Dendritic cell treated with granulocyte-macrophage colony-stimulating factor and Interleukin-4, amounts not matched to agents 40 ng/mL and 50 ng/mL, for 4 days (primary cell): ENCODE data around the gene OR52M1.
"Not testable (repeated sequence)": the region's sequence is repeated elsewhere in the genome, so short reads cannot be mapped to it uniquely, and the experiment has no call there.

Experiments used
- H3K27ac Mint-ChIP-seq: one replicate; pipeline ENCODE4 v1.8.0; 2022; ENCODE audit warnings: mild to moderate bottlenecking, mixed read lengths
- H3K27me3 Mint-ChIP-seq: one replicate; pipeline ENCODE4 v1.8.0; 2022; ENCODE audit warnings: mild to moderate bottlenecking, mixed read lengths
- H3K36me3 Mint-ChIP-seq: one replicate; pipeline ENCODE4 v1.8.0; 2022; ENCODE audit warnings: low read depth, mixed read lengths
- H3K4me1 Mint-ChIP-seq: one replicate; pipeline ENCODE4 v1.8.0; 2022; ENCODE audit warnings: low read depth, mixed read lengths
- H3K4me3 Mint-ChIP-seq: one replicate; pipeline ENCODE4 v1.8.0; 2022; ENCODE audit warnings: mild to moderate bottlenecking, moderate library complexity, mixed read lengths
- H3K9me3 Mint-ChIP-seq: one replicate; pipeline ENCODE4 v1.8.0; 2022; ENCODE audit warnings: mixed read lengths
- intact Hi-C: fragments of 100-400 bp; cut with micrococcal nuclease; formaldehyde crosslinking; loops from one replicate; pipeline ENCODE4 v1.15.0; 2022

The OR52M1 gene

GRCh38 chr11:4544891-4545290 is at the start of gene OR52M1:
Gene OR52M1, plus strand, starts transcription at chr11:4545191. Its CDS starts 0 bp downstream, at chr11:4545191.
- no peaks in the 10 kb centered on the region for H3K4me1 Mint-ChIP-seq
- peaks cover 9% of the 10 kb centered on the region for H3K27me3 Mint-ChIP-seq
- no peak within 1 kb of the TSS for H3K4me3 Mint-ChIP-seq
- H3K36me3 Mint-ChIP-seq, result no peaks in the 10 kb centered on the region
- intact Hi-C loops, result no loop called here
- H3K9me3 Mint-ChIP-seq, result no peaks in the 10 kb centered on the region
- no peak within 1 kb of the TSS for H3K27ac Mint-ChIP-seq

GRCh38 chr11:4495487-4495886 is 49.5 kb upstream of the OR52M1 start:
- H3K36me3 Mint-ChIP-seq, result no peaks in the 10 kb centered on the region
- H3K4me3 Mint-ChIP-seq, result no peak overlapping the region
- peaks cover 11% of the 10 kb centered on the region for H3K27me3 Mint-ChIP-seq
- intact Hi-C loops, result loop anchor here (2.0 kb wide), 1 partner anchor 43 kb away; no protein-coding TSS in a partner anchor
- no peak overlapping the region for H3K27ac Mint-ChIP-seq
- H3K9me3 Mint-ChIP-seq, result peaks cover 7% of the 10 kb centered on the region
- H3K4me1 Mint-ChIP-seq, result peaks cover 12% of the 10 kb centered on the region

DNA sequence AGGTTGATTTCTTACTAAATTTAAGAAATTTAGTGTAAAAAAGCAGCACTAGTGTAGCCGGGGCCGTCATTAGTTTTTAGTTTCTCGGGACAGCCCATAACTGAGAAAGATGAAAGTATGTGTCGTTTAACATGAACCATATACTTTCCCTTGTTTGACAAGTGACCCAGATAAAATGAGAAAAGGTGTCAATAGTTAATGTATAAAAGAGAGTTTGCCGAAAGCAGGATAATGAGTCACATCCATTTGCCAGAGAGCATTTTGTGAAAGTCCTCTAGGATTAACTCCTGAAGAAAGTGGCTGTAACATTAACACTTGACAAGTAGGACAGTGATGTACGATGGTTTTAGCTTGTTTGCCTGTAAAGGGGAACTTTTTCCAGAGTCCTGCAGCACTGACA is 49.0 kb upstream of the OR52M1 start:
- H3K4me3 Mint-ChIP-seq, result no peak overlapping the region
- H3K4me1 Mint-ChIP-seq, result peaks cover 12% of the 10 kb centered on the region
- intact Hi-C loops, result loop anchor here (2.0 kb wide), 1 partner anchor 43 kb away; no protein-coding TSS in a partner anchor
- H3K36me3 Mint-ChIP-seq, result no peaks in the 10 kb centered on the region
- H3K27me3 Mint-ChIP-seq, result peaks cover 11% of the 10 kb centered on the region
- H3K27ac Mint-ChIP-seq, result no peak overlapping the region
- peaks cover 7% of the 10 kb centered on the region for H3K9me3 Mint-ChIP-seq

- intact Hi-C loops, result no loop called here
- Mint-ChIP-seq H3K27me3 (peaks cover 11% of the 10 kb centered on the region), H3K36me3 (no peaks in the 10 kb centered on the region), H3K4me1 (peaks cover 12% of the 10 kb centered on the region), H3K27ac (no peak overlapping the region), H3K9me3 (peaks cover 2% of the 10 kb centered on the region), H3K4me3 (no peak overlapping the region)
These were observed 48.3 kb upstream of the OR52M1 start for GRCh38 chr11:4496557-4497248.

DNA sequence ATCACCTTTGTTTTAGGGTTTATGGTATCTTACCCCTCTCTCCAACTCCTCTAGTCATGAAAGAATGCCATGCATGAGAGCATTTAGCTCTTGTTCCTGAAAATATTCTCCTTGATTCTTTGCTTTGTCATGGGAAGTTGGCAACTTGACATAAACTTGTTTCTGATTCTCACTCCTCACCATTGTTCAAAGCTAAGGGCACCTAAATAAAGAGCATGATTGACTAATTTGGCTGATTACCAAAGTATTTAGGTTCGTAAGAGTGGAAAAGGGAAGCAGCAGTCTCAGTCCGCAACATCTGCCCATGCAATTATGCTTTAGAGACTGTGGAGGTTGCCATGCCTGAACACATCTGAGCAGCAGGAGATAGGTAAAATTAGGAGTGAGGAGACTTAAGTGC is 36.1 kb upstream of the OR52M1 start:
- Mint-ChIP-seq H3K9me3 (peaks cover 18% of the 10 kb centered on the region), H3K4me1 (peaks cover 12% of the 10 kb centered on the region), H3K4me3 (no peak overlapping the region), H3K27ac (no peak overlapping the region), H3K27me3 (peaks cover 1% of the 10 kb centered on the region), H3K36me3 (no peaks in the 10 kb centered on the region)
- intact Hi-C loops, result no loop called here

DNA sequence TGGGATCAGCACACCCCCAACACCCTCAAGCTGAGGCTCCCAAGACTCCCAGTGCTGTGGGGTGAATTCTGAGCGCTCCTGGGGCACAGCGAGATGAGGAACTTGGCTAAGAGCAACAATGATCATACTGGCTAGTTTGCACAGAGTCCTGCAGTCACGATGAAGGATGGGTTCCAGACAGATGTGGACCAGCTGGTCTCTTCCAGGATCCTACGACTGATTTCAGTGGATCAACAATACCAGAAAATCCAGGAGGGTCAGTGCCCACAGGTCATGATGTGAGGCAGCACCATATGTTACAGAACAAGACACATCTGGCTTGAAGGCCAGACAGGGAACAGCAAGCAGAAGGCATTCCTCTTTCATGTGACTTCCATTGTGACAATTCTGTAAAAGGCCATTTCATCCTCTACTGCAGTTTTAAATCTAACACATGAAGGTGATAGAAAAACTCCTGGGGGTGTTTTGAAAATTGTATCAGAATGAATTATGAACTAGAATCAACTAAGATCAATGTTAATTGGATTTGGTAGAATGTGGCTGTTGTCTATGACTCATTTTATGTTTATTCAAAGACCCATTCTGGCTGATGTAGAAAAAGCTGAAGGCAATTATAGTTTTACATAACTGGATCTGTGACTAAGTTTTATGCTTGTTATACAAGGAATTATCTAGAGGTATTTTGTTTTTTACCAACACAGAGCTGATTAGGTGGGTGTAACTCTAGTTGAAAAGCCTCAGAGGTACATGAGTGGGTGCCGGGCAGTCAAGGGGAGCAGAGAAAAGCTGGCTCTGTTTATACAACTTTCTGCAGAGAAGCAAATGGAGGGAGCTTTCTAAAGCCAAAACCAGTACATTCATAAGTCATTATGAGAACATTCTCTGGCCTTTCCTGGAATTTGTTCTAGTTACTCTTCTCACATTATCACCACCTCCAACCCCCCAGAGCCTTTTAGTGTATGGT is 33.4 kb upstream of the OR52M1 start:
- intact Hi-C loops, result no loop called here
- no peak overlapping the region for H3K4me3 Mint-ChIP-seq
- peaks cover 3% of the 10 kb centered on the region for H3K27me3 Mint-ChIP-seq
- H3K4me1 Mint-ChIP-seq, result peaks cover 12% of the 10 kb centered on the region
- H3K27ac Mint-ChIP-seq, result no peak overlapping the region
- no peaks in the 10 kb centered on the region for H3K36me3 Mint-ChIP-seq
- H3K9me3 Mint-ChIP-seq, result peaks cover 18% of the 10 kb centered on the region

- H3K36me3 Mint-ChIP-seq, result no peaks in the 10 kb centered on the region
- no peaks in the 10 kb centered on the region for H3K9me3 Mint-ChIP-seq
- intact Hi-C loops, result no loop called here
- peaks cover 1% of the 10 kb centered on the region for H3K4me1 Mint-ChIP-seq
- no peak overlapping the region for H3K27ac Mint-ChIP-seq
- H3K4me3 Mint-ChIP-seq, result no peak overlapping the region
- peaks cover 3% of the 10 kb centered on the region for H3K27me3 Mint-ChIP-seq
These were observed 30.8 kb upstream of the OR52M1 start for GRCh38 chr11:4514196-4514595.

GRCh38 chr11:4522339-4522738 is 22.7 kb upstream of the OR52M1 start:
- no peak overlapping the region for H3K4me3 Mint-ChIP-seq
- no peaks in the 10 kb centered on the region for H3K36me3 Mint-ChIP-seq
- no peaks in the 10 kb centered on the region for H3K9me3 Mint-ChIP-seq
- peaks cover 15% of the 10 kb centered on the region for H3K27me3 Mint-ChIP-seq
- H3K27ac Mint-ChIP-seq, result no peak overlapping the region
- no peaks in the 10 kb centered on the region for H3K4me1 Mint-ChIP-seq
- intact Hi-C loops, result no loop called here

DNA sequence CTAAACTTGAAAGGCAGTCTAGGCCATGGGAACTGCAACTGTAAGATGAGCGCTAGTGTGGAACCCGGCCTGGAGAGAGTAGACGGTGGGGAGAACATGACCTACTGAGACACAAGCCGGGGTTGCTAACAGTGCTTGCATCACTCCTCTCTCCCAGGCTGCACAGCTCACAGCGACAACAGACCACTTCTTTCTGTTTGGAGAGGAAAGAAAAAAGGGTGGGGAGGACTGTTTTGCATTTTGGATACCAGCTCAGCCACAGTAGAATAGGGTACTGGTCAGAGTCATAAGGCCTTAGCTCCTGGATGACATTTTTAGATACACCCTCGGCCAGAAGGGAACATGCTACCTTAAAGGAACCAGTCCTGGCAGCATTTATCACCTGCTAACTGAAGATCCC is 22.2 kb upstream of the OR52M1 start:
- H3K27me3 Mint-ChIP-seq, result peaks cover 15% of the 10 kb centered on the region
- intact Hi-C loops, result no loop called here
- no peaks in the 10 kb centered on the region for H3K4me1 Mint-ChIP-seq
- no peaks in the 10 kb centered on the region for H3K36me3 Mint-ChIP-seq
- no peak overlapping the region for H3K4me3 Mint-ChIP-seq
- H3K9me3 Mint-ChIP-seq, result no peaks in the 10 kb centered on the region
- H3K27ac Mint-ChIP-seq, result no peak overlapping the region

GRCh38 chr11:4523666-4524065 is 21.3 kb upstream of the OR52M1 start:
- no peak overlapping the region for H3K4me3 Mint-ChIP-seq
- intact Hi-C loops, result no loop called here
- no peaks in the 10 kb centered on the region for H3K4me1 Mint-ChIP-seq
- no peaks in the 10 kb centered on the region for H3K9me3 Mint-ChIP-seq
- H3K27me3 Mint-ChIP-seq, result peaks cover 20% of the 10 kb centered on the region
- H3K36me3 Mint-ChIP-seq, result no peaks in the 10 kb centered on the region
- H3K27ac Mint-ChIP-seq, result no peak overlapping the region

DNA sequence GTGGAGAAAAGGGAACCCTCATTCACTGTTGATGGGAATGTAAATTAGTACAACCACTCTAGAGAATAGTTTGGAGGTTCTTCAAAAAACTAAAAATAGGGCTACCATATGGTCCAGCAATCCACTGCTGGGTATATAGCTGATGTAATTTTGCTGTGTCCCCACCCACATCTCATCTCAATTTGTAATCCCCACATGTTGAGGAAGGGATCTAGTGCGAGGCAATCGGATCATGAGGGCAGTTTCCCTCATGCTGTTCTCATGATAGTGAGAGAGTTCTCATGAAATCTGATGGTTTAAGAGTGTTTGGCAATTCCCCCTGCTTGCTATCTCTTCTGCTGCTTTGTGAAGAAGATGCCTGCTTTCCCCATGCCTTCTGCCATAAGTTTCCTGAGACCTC is 17.1 kb upstream of the OR52M1 start:
- H3K4me1 Mint-ChIP-seq, result no peaks in the 10 kb centered on the region
- H3K4me3 Mint-ChIP-seq, result no peak overlapping the region
- H3K27ac Mint-ChIP-seq, result no peak overlapping the region
- intact Hi-C loops, result no loop called here
- peaks cover 28% of the 10 kb centered on the region for H3K27me3 Mint-ChIP-seq
- no peaks in the 10 kb centered on the region for H3K36me3 Mint-ChIP-seq
- H3K9me3 Mint-ChIP-seq, result no peaks in the 10 kb centered on the region

DNA sequence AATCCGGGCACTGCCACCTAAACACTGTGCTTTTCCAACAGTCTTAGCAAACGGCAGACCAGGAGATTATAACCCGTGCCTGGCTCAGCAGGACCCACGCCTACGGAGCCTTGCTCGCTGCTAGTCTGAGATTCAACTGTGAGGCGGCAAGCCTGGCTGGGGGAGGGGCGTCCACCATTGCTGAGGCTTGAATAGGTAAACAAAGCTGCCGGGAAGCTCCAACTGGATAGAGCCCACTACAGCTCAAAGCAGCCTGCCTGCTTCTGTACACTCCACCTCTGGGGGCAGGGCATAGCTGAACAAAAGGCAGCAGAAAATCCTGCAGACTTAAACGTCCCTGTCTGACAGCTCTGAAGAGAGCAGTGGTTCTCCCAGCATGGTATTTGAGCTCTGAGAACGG is 13.3 kb upstream of the OR52M1 start:
- intact Hi-C loops, H3K4me3 Mint-ChIP-seq, H3K4me1 Mint-ChIP-seq, H3K27ac Mint-ChIP-seq, H3K36me3 Mint-ChIP-seq, H3K9me3 Mint-ChIP-seq: not testable (repeated sequence)
- H3K27me3 Mint-ChIP-seq, result peaks cover 21% of the 10 kb centered on the region

- intact Hi-C loops, result loop anchor here (1.0 to 2.0 kb wide), 2 partner anchors 45 to 352 kb away; no protein-coding TSS in a partner anchor
- H3K9me3 Mint-ChIP-seq, result no peaks in the 10 kb centered on the region
- peaks cover 15% of the 10 kb centered on the region for H3K27me3 Mint-ChIP-seq
- H3K4me3 Mint-ChIP-seq, result no peak overlapping the region
- no peaks in the 10 kb centered on the region for H3K4me1 Mint-ChIP-seq
- no peak overlapping the region for H3K27ac Mint-ChIP-seq
- H3K36me3 Mint-ChIP-seq, result no peaks in the 10 kb centered on the region
These were observed 5.3 kb upstream of the OR52M1 start for GRCh38 chr11:4539603-4540219.

DNA sequence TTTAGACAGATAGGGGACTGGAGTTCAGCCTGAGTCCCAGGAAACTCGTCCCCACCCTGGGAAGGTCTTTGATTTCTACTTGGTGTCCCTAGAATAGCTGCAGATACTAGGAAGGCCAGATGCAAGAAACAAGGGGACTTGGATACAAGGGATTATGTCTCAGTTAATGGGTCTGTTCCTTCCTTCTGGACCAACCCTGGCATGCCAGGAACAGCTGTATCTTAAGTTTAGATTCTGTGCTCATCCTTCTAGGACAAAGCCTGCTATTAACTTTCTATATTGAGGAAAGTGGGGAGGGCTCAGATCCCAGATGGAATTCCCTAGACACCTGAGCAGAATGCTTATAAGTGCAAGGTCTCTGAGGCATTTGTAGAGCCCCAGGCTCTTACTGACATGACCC is 3.9 kb upstream of the OR52M1 start:
- no peak overlapping the region for H3K27ac Mint-ChIP-seq
- intact Hi-C loops, result no loop called here
- H3K9me3 Mint-ChIP-seq, result no peaks in the 10 kb centered on the region
- H3K27me3 Mint-ChIP-seq, result peaks cover 17% of the 10 kb centered on the region
- no peaks in the 10 kb centered on the region for H3K4me1 Mint-ChIP-seq
- no peaks in the 10 kb centered on the region for H3K36me3 Mint-ChIP-seq
- H3K4me3 Mint-ChIP-seq, result no peak overlapping the region
